Activated CD8-positive, alpha-beta memory T cell treated with anti-CD3 and anti-CD28 coated beads for 48 hours (primary cell): ENCODE measurements around the gene ATF6B.
"Not testable (repeated sequence)": the region's sequence is repeated elsewhere in the genome, so short reads cannot be mapped to it uniquely, and the experiment has no call there.

Experiments
- DNase-seq, 3 experiments: peaks; one replicate each; pipeline ENCODE4 v3.0.0-alpha.2; 2020; ENCODE audit warnings: low read depth in 2 of 3, low spot score in 2 of 3

Gene ATF6B

GRCh38 chr6:32083812-32084768 is 44.0 kb downstream of the ATF6B start:
- no peak for DNase-seq

GRCh38 chr6:32082935-32083334 is 45.1 kb downstream of the ATF6B start:
- no peak for DNase-seq

- DNase-seq = no peak
Observed at GRCh38 chr6:32082478-32082877, 45.6 kb downstream of the ATF6B start.

GRCh38 chr6:32081168-32081990 is 46.7 kb downstream of the ATF6B start:
- no peak for DNase-seq

GRCh38 chr6:32079566-32080290 is 48.3 kb downstream of the ATF6B start:
- DNase-seq = no peak

DNA sequence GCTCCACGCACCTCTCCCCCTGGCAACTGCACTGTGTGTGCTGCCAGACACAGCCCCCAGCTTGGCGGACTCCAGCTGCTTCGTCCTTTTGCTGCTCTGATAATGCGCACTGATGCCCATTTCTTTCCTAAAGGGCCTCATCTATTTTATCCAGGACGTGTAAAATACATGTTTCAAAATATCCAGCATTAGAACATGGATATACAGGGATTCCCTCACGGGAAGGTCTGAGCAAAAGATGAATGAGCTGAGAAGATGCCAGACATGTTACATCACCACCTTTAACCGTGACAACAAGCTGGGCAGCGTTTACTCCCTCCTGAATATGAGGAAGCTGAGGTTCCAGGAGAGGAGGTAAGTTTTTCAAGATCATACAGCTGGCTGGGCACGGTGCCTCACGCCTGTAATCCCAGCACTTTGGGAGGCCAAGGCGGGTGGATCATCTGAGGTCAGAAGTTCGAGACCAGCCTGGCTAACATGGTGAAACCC is 51.7 kb downstream of the ATF6B start:
- DNase-seq = no peak

DNA sequence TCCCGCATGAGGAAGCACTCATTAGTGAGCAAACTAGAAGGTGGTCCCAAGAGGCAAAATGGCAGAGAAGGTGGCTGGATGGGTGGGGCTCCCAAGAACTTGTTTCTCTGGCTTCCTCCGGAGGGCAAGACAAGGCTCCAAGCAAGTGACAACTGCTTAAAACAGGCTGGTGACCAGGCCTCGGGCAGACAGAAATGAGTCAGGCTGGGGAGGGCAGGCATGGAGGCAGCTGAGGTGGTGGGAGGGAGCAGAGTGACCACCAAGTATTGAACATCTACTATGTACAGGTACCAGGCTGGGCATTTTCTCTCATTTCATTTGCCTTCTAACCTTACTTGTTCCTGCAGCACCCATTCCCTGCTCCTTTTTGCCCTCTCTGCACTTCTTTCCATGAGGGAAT is 52.3 kb downstream of the ATF6B start:
- DNase-seq = no peak

DNA sequence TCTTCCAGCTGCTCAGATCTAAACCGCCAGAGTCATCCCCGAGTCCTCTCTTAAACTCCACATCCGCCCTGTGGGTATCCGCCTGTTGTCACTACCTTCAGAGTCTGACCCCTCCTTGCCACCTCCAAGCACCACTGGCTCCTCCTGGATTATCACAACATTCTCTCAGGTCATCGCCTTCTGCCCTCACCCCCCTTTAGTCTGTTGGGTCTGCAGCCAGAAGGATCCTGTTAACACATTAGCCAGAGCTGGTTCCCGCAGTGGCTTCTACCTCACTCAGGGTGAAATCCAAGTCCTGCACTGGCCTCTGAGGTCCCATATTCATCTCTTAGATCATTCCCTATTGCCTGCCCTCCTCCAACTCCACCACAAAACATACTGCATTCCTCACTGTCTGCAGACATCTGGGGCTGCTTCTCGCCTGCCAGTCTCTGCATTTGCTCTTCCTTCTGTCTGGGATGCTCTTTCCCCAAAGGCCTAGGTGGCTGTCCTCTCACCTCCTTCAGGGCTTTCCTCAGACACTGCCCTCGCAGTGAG is 53.0 kb downstream of the ATF6B start:
- DNase-seq = no peak

DNA sequence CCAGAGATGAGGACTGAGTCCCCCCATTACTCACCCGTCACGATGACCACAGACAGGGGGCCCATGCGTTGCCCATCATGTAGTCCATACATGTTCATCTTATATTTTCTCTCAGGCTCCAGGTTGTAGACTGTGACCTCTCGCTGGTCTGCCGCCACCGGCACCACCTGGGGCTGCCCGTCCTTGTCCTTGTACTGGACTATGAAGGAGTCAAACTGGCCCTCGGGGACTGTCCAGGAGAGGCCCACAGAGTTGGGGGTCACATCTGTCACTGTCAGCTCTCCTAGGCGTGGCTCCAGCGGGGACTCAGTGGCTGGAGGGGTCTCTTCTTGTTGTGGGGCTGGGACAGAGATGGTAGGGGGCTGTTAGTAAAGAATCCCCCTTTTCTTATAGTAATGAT is 54.4 kb downstream of the ATF6B start:
- no peak for DNase-seq

DNA sequence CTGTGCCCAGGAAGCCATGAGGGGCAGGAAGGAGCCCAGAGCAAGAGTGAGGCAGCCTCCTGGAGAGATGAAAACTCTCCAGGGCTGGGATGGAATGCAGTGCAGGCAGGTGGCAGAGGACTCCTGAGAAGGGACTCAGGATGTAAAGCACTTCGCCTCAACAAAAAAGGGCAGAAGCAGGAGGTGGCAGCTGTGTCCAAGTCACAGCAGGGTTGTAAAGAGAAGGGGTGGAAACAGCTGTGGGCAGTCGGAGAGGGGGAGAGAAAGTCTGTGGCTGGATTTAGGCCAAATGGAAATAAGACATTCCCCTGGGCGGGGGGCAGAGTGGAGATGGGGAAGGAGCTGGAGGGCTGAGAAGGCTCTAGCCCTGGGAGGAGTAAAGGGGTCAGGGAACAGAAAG is 54.9 kb downstream of the ATF6B start:
- DNase-seq = no peak

GRCh38 chr6:32070814-32071543 is 57.1 kb downstream of the ATF6B start:
- DNase-seq = no peak

DNA sequence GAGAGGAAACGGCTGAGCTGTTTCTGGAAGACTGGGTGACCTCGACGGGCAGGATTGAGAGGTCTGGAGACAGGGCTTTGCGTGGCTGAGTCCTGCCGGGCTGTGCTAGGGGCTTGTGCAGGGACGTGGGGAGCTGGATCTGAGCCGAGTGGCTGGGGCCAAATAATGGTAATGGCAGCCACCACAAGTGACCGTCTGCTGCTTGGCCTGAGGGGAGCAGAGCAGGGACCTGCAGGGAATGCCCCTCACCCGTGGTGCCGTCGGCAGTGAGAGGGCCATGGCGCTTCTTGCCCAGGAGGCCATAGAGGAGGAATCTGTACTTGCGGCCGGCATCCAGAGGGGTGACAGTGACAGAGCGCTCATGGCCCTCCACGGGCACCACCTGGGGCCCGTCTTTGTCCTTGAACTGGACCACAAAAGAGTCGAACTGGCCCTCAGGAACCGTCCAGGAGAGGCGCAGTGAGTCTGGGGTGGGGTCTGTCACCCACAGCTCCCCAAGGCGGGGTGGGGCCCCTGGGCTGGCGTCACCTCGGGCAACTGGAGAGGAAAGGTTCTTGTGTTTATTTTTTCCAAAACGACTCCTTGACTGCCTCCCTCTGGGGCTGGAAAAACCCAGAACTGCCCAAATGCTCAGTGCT is 58.0 kb downstream of the ATF6B start:
- no peak for DNase-seq

DNA sequence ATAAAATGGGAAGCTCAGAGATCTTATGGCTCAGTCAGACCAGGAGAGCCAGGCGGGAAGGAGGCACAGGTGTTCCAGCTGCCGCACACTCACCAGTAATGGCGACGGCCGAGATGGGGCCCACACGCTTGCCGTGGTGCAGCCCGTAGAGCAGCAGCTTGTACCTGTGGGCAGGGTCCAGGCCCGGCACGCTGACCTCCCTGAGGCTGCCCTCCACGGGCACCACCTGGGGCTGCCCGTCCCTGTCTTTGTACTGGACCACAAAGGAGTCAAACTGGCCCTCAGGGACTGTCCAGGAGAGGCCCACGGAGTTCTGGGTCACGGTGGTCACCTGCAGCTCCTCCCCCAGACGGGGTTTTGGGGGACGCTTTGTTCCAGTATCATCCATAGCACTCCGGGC is 58.6 kb downstream of the ATF6B start:
- DNase-seq = no peak

DNA sequence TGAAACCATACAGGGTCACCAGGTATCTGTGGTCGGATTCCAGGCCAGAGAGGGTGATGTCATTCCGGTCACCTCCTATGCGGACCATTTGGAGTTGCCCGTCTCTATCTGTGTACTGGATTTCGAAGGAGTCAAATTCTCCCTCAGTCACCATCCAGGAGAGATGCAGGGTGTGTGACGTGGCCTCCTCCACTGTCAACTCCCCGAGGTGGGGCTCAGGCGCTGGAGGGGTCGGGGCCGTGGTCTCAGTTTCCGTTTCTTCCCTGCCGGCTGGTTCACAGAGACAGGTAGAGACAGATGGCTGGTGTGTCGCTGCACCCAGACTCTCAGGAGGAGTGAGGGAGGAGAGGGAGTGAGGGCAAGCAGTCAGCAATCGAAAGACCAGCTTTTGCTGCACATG is 59.2 kb downstream of the ATF6B start:
- no peak for DNase-seq

- not testable (repeated sequence) for DNase-seq
Observed at GRCh38 chr6:32068315-32068714, 59.7 kb downstream of the ATF6B start.

DNA sequence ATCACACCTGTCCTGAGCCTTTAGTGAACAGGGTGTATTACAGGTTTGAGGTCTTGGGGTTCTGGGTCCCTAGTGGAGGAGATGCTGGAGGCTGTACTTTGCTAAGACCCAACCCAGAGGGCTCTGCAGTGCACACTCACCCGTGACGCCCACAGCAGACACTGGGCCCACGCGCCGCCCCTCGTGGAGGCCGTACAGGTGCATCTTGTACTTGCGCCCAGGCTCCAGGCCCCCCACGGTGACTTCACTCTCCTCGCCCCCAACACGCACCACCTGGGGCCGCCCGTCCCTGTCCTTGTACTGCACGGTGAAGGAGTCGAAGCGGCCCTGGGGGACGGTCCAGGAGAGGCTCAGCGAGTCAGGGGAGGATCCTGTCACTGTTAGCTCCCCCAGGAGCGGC is 60.5 kb downstream of the ATF6B start:
- DNase-seq = not testable (repeated sequence)
